DND-41 (cell line): Measurements from ENCODE around the gene PTPN1.

Experiments used
- ATAC-seq: fragments of 200-7000 bp; cut with Tn5 transposase; 3 replicates; pipeline ENCODE4 v1.9.1; 2021; ENCODE audit warnings: low read depth; ENCODE audit not compliant: insufficient read depth
- DNase-seq: peaks from one replicate; pipeline ENCODE4 v3.0.0-alpha.2; 2020
- H2AFZ ChIP-seq: 2 replicates; pipeline ENCODE4 v1.6.0; 2012; ENCODE audit warnings: low read depth, low read length
- H3K27ac ChIP-seq: 2 replicates; pipeline ENCODE4 v1.5.1; 2012; ENCODE audit warnings: low read length, inconsistent platforms
- H3K27me3 ChIP-seq: fragments of 200-600 bp; sonication (generic); 2 replicates; pipeline ENCODE4 v1.6.0; 2012; ENCODE audit warnings: low read length, mild to moderate bottlenecking, inconsistent platforms; ENCODE audit not compliant: insufficient read depth, poor library complexity
- H3K36me3 ChIP-seq: 2 replicates; pipeline ENCODE4 v1.5.1; 2012; ENCODE audit warnings: low read length, inconsistent platforms; ENCODE audit not compliant: insufficient read depth
- H3K4me1 ChIP-seq: 2 replicates; pipeline ENCODE4 v1.5.1; 2012; ENCODE audit warnings: mild to moderate bottlenecking, low read length; ENCODE audit not compliant: insufficient read depth
- H3K4me2 ChIP-seq: 2 replicates; pipeline ENCODE4 v1.6.0; 2012; ENCODE audit warnings: mild to moderate bottlenecking, moderate library complexity, low read length, inconsistent platforms; ENCODE audit not compliant: insufficient read depth
- H3K4me3 ChIP-seq, 2 experiments: fragments of 200-600 bp in 1 of 2; shearing (Covaris generic) in 1 of 2; 2 replicates each; pipeline ENCODE4 v1.5.1; 2012 to 2016; ENCODE audit warnings: inconsistent platforms in 2 of 2, low read length in 2 of 2, mild to moderate bottlenecking in 2 of 2, low read depth in 1 of 2, moderate library complexity in 1 of 2
- H3K79me2 ChIP-seq: 2 replicates; pipeline ENCODE4 v1.6.0; 2012; ENCODE audit warnings: low read length, inconsistent platforms; ENCODE audit not compliant: insufficient read depth
- H3K9ac ChIP-seq: 2 replicates; pipeline ENCODE4 v1.6.0; 2012; ENCODE audit warnings: low read depth, mild to moderate bottlenecking, inconsistent platforms, low read length, moderate library complexity
- H3K9me3 ChIP-seq: 2 replicates; pipeline ENCODE4 v1.5.1; 2012; ENCODE audit warnings: low read length, moderate library complexity, mild to moderate bottlenecking, inconsistent platforms; ENCODE audit not compliant: insufficient read depth, severe bottlenecking
- H4K20me1 ChIP-seq: 2 replicates; pipeline ENCODE4 v1.6.0; 2012; ENCODE audit warnings: low read length; ENCODE audit not compliant: insufficient read depth
- CTCF ChIP-seq: IDR thresholded peaks from 2 replicates; pipeline ENCODE4 v1.5.1; 2012; ENCODE audit warnings: borderline replicate concordance, low read length, moderate library complexity, mild to moderate bottlenecking; ENCODE audit not compliant: poor library complexity, severe bottlenecking; ENCODE audit errors: extremely low read depth
- EZH2 ChIP-seq: IDR thresholded peaks from 3 replicates; pipeline ENCODE4 v1.6.1; 2012; ENCODE audit warnings: borderline replicate concordance, low read depth, mild to moderate bottlenecking, moderate library complexity, low read length, inconsistent platforms; ENCODE audit not compliant: severe bottlenecking

Gene PTPN1

GRCh38 chr20:50543326-50543725, 33.1 kb downstream of the PTPN1 start:
- H3K36me3 ChIP-seq, result peaks cover 6% of the 10 kb centered on the region; the same call in 1 of the 2 replicates
- no peak for ATAC-seq
- no peaks in the 10 kb centered on the region for H3K4me1 ChIP-seq
- no peak for TF ChIP-seq CTCF
- TF ChIP-seq EZH2, result no peak
- no peak overlapping the region for H3K4me2 ChIP-seq
- DNase-seq, result no peak
- peaks cover 63% of the 10 kb centered on the region for H4K20me1 ChIP-seq
- no peak overlapping the region for H2AFZ ChIP-seq
- no peaks in the 10 kb centered on the region for H3K9me3 ChIP-seq
- no peak overlapping the region for H3K4me3 ChIP-seq
- no peaks in the 10 kb centered on the region for H3K27me3 ChIP-seq
- H3K9ac ChIP-seq, result no peak overlapping the region
- peaks cover 80% of the 10 kb centered on the region for H3K79me2 ChIP-seq
- no peak overlapping the region for H3K27ac ChIP-seq

GRCh38 chr20:50545126-50545525, 34.9 kb downstream of the PTPN1 start:
- Histone ChIP-seq H2AFZ (no peak overlapping the region), H3K36me3 (peaks cover 19% of the 10 kb centered on the region; the same call in 1 of the 2 replicates), H3K4me3 (no peak overlapping the region), H3K4me2 (no peak overlapping the region), H3K9me3 (no peaks in the 10 kb centered on the region), H3K79me2 (peaks cover 69% of the 10 kb centered on the region), H4K20me1 (peaks cover 69% of the 10 kb centered on the region), H3K27ac (no peak overlapping the region), H3K9ac (no peak overlapping the region), H3K4me1 (no peaks in the 10 kb centered on the region), H3K27me3 (no peaks in the 10 kb centered on the region)
- DNase-seq (no peak), ATAC-seq (no peak)
- TF ChIP-seq EZH2 (no peak), CTCF (no peak)

- no peak overlapping the region for H3K27ac ChIP-seq
- no peaks in the 10 kb centered on the region for H3K4me1 ChIP-seq
- no peaks in the 10 kb centered on the region for H3K27me3 ChIP-seq
- no peak for DNase-seq
- no peak overlapping the region for H2AFZ ChIP-seq
- ATAC-seq, result no peak
- peaks cover 54% of the 10 kb centered on the region for H4K20me1 ChIP-seq
- H3K4me2 ChIP-seq, result no peak overlapping the region
- H3K4me3 ChIP-seq, result no peak overlapping the region
- no peaks in the 10 kb centered on the region for H3K9me3 ChIP-seq
- no peak for TF ChIP-seq EZH2
- no peak for TF ChIP-seq CTCF
- peaks cover 18% of the 10 kb centered on the region; the same call in 1 of the 2 replicates for H3K36me3 ChIP-seq
- H3K79me2 ChIP-seq, result peaks cover 66% of the 10 kb centered on the region
- H3K9ac ChIP-seq, result no peak overlapping the region
These were observed 36.6 kb downstream of the PTPN1 start for GRCh38 chr20:50546729-50547314.

GRCh38 chr20:50547964-50548363, 37.8 kb downstream of the PTPN1 start:
- peaks cover 18% of the 10 kb centered on the region; the same call in 1 of the 2 replicates for H3K36me3 ChIP-seq
- H3K79me2 ChIP-seq, result peaks cover 63% of the 10 kb centered on the region
- TF ChIP-seq EZH2, result no peak
- no peak for TF ChIP-seq CTCF
- no peak overlapping the region for H3K9ac ChIP-seq
- no peak overlapping the region for H3K4me3 ChIP-seq
- no peaks in the 10 kb centered on the region for H3K27me3 ChIP-seq
- H3K27ac ChIP-seq, result no peak overlapping the region
- H3K9me3 ChIP-seq, result no peaks in the 10 kb centered on the region
- H3K4me1 ChIP-seq, result no peaks in the 10 kb centered on the region
- ATAC-seq (no peak), DNase-seq (no peak)
- no peak overlapping the region for H3K4me2 ChIP-seq
- no peak overlapping the region for H2AFZ ChIP-seq
- peaks cover 50% of the 10 kb centered on the region for H4K20me1 ChIP-seq
